ENCODE results near the gene NRSN2. TPM values are rescaled to one million over a fixed set of nuclear protein-coding genes. Genes with fewer than 3 reads are reported as not detected.

NRSN2 gene
- total RNA-seq, 1 donor = 34.2 TPM

DNA sequence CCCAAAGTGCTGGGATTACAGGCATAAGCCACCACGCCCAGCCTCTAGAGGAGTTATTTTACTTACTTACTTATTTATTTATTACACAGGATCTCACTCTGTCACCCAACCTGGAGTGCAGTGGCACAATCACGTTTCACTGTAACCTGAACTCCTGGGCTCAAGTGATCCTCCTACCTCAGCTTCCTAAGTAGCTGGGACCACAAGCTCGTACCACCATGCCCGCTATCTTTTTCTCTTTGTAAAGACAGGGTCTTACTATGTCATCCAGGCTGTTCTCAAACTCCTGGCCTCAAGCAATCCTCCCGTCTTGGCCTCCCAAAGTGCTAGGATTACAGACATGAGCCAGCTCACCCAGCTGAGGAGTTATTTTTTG is 32.0 kb downstream of the NRSN2 start:
- DNase-seq (ENCODE audit: low read depth) = no peak
- TF ChIP-seq, protein P1, sequence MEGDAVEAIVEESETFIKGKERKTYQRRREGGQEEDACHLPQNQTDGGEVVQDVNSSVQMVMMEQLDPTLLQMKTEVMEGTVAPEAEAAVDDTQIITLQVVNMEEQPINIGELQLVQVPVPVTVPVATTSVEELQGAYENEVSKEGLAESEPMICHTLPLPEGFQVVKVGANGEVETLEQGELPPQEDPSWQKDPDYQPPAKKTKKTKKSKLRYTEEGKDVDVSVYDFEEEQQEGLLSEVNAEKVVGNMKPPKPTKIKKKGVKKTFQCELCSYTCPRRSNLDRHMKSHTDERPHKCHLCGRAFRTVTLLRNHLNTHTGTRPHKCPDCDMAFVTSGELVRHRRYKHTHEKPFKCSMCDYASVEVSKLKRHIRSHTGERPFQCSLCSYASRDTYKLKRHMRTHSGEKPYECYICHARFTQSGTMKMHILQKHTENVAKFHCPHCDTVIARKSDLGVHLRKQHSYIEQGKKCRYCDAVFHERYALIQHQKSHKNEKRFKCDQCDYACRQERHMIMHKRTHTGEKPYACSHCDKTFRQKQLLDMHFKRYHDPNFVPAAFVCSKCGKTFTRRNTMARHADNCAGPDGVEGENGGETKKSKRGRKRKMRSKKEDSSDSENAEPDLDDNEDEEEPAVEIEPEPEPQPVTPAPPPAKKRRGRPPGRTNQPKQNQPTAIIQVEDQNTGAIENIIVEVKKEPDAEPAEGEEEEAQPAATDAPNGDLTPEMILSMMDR (IDR thresholded peaks at IDR 0.05; ENCODE audit: insufficient read depth, low read length) = no peak

GRCh38 chr20:380763-381580 is 34.1 kb downstream of the NRSN2 start:
- TF ChIP-seq, protein P1 (IDR thresholded peaks at IDR 0.05; ENCODE audit: insufficient read depth, low read length) = peak; percentile 19
- H3K4me3 ChIP-seq (ENCODE audit: low read depth, low read length) = peak overlapping the region; percentile 88
- DNase-seq (ENCODE audit: low read depth) = peak; percentile 83

More for the DNA sequence above, 32.0 kb downstream of the NRSN2 start:
- no peak overlapping the region for H3K4me3 ChIP-seq (ENCODE audit: low read depth, low read length)

- TF ChIP-seq, protein P1 (IDR thresholded peaks at IDR 0.05; ENCODE audit: insufficient read depth, low read length) = no peak
- DNase-seq (ENCODE audit: low read depth) = peak; percentile 82
- H3K4me3 ChIP-seq (ENCODE audit: low read depth, low read length) = peak overlapping the region; percentile 88
These were observed 34.8 kb downstream of the NRSN2 start for GRCh38 chr20:381581-382290.

GRCh38 chr20:382291-383115 is 35.6 kb downstream of the NRSN2 start:
- no peak for DNase-seq (ENCODE audit: low read depth)
- peak overlapping the region; percentile 88 for H3K4me3 ChIP-seq (ENCODE audit: low read depth, low read length)
- TF ChIP-seq, protein P1 (IDR thresholded peaks at IDR 0.05; ENCODE audit: insufficient read depth, low read length) = no peak

DNA sequence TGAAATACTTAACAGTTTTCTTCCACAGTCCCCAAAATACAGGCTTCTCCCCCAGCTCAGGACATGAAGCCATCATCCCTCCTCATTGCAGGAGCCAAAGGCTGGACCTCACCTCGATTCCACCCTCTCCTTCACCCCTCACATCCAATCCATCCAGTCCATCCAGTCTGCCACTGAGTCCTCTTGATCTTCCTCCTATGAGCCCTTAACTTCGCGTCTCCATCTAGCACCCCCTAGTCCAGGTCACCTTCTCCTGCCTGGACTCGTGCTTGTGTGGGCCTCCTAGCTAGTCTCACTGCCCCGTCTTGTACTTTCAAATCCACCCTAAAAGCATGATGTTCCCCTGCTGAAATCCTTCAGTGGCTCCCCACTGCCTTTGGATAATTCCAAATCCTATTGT is 37.0 kb downstream of the NRSN2 start:
- no peak for DNase-seq (ENCODE audit: low read depth)
- peak overlapping the region; percentile 88 for H3K4me3 ChIP-seq (ENCODE audit: low read depth, low read length)
- TF ChIP-seq, protein P1 (IDR thresholded peaks at IDR 0.05; ENCODE audit: insufficient read depth, low read length) = no peak

- DNase-seq (ENCODE audit: low read depth) = no peak
- TF ChIP-seq, protein P1 (IDR thresholded peaks at IDR 0.05; ENCODE audit: insufficient read depth, low read length) = no peak
- no peak overlapping the region for H3K4me3 ChIP-seq (ENCODE audit: low read depth, low read length)
These were observed 37.8 kb downstream of the NRSN2 start for GRCh38 chr20:384723-385122.

All from fibroblast of the aortic adventitia (primary cell).